Fibroblast of skin of left biceps (primary cell): ENCODE measurements around the gene MTCL1.

Source experiments
- DNase-seq, 2 experiments: peaks; one replicate each; pipeline ENCODE4 v3.0.0-alpha.2; 2013; ENCODE audit warnings: low read depth in 2 of 2

The MTCL1 gene

GRCh38 chr18:8705238-8705960, at the start of gene MTCL1:
Gene MTCL1 (plus strand): TSS chr18:8705556. CDS start chr18:8705661, 105 bp downstream.
- DNase-seq = no peak

DNA sequence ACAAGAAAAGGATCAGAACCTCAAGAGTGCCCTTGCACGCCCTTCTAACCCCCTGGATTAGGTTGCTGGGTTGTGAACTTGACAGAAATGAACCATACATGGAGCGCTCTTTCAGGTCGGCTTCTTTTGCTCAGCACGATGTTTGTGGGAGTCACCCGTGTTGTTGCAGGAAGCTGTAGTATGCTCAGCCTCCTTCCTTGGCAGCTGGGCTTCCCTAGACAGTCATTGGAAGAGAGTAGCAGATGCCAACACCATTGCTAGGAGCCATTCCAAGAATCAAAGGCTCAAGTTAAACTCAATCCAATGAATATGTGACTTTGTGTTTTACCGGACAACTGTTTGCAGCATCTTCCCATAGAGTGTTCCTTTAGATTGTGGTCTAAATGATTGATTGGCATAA, 49.1 kb upstream of the MTCL1 start:
- no peak for DNase-seq

DNA sequence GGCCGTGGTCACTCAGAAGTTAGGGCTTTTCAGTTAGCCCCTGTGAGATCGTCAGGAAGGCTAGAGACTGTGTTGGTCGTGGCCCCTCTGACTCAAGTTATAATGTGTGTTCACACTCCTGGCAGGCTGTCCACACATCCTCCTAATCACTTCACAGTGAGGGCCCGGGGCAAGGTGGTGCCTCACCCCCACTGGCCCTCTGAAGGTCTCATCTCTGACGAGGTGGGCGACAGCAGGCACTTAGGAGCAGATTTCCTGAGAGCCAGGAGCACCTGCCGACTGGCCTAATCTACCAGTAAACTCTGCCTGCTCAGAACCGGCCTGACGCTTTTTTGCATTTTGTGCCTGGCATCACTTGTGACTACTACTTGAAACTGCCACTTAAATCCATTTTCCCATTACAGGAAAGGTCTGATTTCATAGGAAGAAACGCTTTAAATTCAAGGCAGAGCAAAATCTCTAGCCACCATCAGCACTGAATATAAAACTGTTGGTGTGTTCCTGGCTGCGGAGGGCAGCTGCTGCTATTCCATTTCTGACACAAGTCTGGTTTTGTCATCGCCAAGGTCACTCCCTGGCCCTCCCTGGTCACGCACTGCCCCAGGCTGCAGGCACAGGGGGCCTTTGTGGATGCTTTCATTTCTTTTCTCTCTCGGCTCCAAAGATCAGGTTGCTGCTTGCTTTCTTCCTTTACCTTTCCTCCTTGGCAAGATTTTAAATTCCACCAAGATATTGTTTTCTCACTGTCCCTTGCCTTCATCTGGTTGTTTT, 48.1 kb upstream of the MTCL1 start:
- DNase-seq = no peak

- DNase-seq = peak; percentile 21 to 36
These were observed 47.4 kb upstream of the MTCL1 start for GRCh38 chr18:8657873-8658470.

GRCh38 chr18:8658858-8659485, 46.4 kb upstream of the MTCL1 start:
- DNase-seq = no peak

- DNase-seq = no peak
These were observed 45.6 kb upstream of the MTCL1 start for GRCh38 chr18:8659609-8660242.

- no peak for DNase-seq
These were observed 45.0 kb upstream of the MTCL1 start for GRCh38 chr18:8660316-8660715.

- DNase-seq = no peak
These were observed 43.4 kb upstream of the MTCL1 start for GRCh38 chr18:8661754-8662559.

DNA sequence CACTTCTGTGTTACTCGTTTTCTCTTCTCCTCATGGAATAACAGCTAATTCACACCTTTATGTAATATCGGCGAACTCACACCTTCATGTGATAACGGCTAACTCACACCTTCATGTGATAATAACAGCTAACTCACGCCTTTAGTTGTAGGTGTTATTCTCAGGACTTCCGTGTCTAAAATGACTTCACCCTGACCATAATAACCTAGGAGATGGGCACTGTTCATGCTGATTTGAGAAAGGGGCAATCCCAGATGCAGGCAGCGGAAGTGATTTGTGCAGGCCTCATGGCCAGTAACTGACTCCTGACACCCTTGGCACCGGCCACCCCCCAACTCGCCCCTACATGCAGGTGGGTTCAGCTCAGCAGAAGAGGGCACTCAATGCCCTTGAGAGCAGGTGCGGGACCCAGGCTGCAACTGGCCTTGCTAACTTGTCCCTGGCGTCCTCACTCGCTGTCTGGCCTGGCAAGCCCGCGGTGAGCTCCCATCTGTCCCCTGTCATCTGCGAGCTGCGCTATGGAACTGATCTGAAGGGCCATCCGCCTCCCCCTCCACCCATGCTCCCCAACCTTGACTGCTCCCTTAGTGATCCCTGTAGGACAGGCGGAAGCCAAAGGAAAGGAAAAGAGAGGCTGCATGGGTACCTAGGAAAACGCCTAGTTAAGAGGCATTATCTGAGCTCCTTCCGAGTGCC, 42.6 kb upstream of the MTCL1 start:
- no peak for DNase-seq

GRCh38 chr18:8667846-8668245, 37.5 kb upstream of the MTCL1 start:
- DNase-seq = no peak

DNA sequence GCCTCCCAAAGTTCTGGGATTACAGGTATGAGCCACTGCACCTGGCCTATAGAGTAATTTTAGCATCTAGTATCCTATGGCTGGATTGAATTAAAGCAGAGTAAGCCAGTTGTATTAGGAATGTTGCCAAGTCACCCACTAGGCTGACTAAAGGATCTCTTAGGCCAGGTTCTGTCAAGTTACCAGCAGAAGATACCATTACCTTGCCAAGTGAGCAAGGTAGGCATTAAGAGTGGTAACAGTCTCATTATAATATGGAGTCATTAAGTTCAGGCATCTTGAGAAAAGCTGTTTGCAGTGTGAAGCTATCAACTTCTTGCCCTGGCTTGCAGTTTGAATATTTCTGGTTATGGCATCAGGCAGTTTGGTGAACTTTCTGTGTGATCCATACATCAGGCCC, 37.0 kb upstream of the MTCL1 start:
- no peak for DNase-seq

DNA sequence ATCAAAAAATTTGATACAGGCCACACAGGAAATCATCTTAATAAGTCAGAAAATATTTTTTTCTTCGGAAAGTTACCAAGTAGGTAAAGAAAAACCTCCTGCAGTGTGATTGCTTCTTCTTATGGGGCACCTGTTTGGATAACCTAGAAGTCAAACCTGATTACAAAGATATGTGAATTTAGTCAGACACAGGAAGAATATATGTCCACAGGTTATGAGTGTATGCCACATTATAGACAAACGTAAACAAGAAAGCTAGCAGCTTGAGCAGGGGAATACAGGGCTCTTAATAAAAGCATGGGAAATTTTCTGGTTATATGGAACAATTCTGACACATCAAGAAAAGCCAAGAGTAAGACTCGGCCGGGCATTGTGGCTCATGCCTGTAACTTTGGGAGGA, 35.8 kb upstream of the MTCL1 start:
- no peak for DNase-seq

GRCh38 chr18:8673256-8674209, 31.8 kb upstream of the MTCL1 start:
- DNase-seq = no peak

- DNase-seq = no peak
These were observed 30.3 kb upstream of the MTCL1 start for GRCh38 chr18:8675057-8675456.

GRCh38 chr18:8681196-8681595, 24.2 kb upstream of the MTCL1 start:
- DNase-seq = no peak

- DNase-seq = no peak
These were observed 20.8 kb upstream of the MTCL1 start for GRCh38 chr18:8684577-8684976.

DNA sequence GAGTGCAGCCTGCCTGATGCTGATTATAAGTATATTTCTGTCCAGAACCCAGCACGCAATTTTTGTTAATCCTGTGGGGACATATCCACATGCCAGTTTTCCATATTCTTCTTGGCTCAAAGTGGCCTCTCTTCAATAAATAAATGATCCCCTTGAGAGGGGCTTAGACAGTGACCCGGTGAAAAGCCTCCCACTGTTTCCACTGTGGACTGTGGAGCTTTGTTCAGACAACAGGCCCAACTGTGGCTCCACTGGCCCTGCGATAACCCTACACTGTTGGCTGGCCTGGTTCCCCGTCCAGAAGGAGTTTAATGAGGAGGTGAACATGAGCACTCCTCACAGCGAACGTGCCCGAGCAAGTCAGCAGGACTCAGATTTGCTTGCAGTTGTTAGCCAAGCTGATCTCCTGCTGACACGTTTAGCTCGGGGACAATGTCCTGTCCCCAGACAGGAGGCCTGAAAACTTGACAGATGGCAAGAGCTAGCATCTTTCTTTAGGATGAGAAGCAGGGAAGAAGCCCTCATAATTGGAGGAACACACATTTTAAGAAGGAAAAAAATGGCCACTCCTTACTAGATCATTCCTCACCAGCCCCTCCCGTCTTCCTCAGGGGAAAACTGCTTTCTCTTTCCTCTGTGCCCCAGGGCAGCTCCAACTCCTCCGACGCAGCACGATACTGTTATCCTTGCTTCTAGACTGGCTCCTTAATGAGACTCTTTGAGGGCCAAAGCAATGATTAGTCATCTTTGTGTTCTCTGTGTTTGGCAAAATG, 20.0 kb upstream of the MTCL1 start:
- no peak for DNase-seq

DNA sequence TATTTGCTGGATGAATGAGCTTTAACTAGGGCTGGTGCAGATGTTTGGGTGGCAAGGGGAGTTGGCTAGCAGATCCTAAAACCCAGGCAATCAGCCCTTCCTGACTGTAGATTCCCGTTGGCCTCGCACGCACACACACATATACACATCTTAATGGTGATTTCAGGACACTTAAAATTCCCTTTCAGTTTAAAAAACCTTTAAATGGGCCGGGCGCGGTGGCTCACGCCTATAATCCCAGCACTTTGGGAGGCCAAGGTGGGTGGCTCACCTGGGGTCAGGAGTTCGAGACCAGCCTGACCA, 19.5 kb upstream of the MTCL1 start:
- DNase-seq = no peak

- no peak for DNase-seq
These were observed 18.7 kb upstream of the MTCL1 start for GRCh38 chr18:8686611-8687010.
